NOMO-1 treated with dmso at 0.1 percent for 144 hours (cell line): ENCODE data around the gene CCNH.

ENCODE experiments used
- DNase-seq: peaks from one replicate; lab custom pipeline; 2025; ENCODE audit not compliant: unreplicated experiment; lab: John Stamatoyannopoulos, UW

Gene CCNH

GRCh38 chr5:87412630-87413342, at the start of gene CCNH:
Gene CCNH (minus strand): TSS chr5:87412930. CDS start chr5:87412794, 136 bp downstream.
- DNase-seq: peak; percentile 96

DNA sequence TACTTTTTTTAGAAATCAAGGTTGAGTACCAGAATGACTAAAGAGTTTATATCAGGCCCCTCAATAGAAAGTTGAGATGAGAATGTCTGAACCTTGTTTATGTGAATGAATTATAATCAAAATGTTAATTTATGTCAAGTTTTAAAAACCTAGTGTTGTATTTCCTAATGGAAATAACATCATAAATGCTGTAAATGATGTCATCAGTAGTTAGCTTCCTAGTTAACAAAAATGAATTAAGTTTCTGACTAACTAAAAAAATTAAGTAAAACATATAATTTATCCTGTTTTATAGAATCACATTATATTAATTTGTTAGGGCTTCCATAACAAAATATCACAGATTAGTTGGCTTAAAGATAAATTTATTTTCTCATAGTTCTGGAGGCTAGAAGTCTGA, 45.0 kb upstream of the CCNH start:
- no peak for DNase-seq

- DNase-seq: no peak
These were observed 41.1 kb upstream of the CCNH start for GRCh38 chr5:87453801-87454200.

DNA sequence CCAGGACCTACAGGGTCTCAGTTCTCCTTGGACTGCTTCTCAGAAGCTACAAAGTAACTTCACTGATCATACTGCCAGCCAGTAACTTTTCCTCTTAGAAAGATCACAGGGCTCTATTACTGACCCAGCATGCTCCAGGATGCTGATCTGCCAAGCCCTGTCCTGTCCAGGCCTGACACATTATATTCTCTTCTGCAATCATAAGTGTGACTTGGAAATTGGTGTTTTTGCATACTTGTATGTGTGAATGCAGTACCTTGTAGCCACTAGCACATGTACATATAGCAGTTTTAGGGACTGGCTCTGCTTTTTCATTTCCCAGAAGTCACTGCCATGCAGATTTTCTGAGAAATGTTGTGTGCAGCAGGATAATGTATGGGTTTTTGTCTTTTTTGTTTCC, 40.1 kb upstream of the CCNH start:
- no peak for DNase-seq

GRCh38 chr5:87442419-87442818, 29.7 kb upstream of the CCNH start:
- DNase-seq: no peak

- no peak for DNase-seq
These were observed 25.5 kb upstream of the CCNH start for GRCh38 chr5:87438231-87438630.

DNA sequence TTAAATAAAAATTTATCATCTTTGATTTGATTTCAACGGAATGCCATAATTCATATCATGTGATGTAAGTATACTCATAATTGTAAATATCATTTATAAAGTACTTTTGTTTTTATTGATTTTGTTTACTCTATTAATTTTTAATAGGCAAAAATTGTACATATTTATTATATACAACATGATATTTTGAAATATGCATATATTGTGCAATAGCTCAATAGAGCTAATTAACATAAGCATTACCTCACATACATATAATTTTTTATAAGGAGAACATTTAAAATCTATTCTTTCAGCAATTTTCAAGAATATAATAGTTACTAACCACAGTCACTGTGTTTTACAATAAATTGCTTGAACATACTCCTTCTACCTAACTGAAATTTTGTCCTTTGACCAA, 25.0 kb upstream of the CCNH start:
- DNase-seq: no peak

DNA sequence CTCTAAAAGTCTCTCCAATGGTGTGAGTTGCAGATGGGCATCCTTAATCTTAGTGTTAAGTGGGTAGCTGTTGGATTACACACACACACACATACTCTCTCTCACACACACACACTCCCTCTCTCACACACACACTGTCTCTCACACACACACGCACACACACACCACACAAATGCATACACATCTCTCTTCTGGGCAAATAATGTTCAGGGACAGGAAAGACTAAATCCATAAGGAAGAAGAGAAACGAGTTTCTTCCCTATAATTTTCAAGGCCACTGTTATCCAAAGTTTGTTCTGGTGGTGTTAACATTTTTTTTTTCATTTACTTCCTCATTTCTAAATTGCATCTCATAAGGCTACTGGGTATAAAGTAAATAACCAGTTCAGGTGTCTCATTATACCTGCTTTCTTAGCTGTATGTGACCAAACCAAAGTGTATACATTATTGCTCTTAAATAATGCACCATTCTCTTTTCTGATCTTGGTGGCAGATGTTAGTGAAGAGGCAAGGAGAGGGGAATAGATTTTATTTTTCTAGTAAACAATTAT, 22.5 kb upstream of the CCNH start:
- no peak for DNase-seq

- DNase-seq: no peak
These were observed 21.7 kb upstream of the CCNH start for GRCh38 chr5:87434461-87434860.

DNA sequence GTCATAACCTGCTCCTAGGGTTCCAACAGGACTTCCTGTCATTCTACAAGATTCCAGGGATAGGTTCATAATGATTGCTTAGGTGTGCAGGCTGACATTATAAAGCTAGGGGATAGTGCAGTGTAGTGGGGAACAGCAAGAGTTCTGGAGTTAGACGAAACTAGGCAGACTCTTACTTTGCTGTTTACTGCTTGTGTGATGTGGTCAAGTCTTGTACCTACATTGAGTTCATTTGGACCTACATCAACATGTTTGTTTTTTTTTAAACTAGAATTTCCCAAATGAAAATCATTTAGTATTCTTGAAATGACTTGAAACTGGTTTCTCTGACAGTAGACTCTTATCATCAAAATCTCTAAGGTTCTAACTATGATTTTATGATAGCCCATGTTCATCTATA, 21.2 kb upstream of the CCNH start:
- DNase-seq: no peak

GRCh38 chr5:87432460-87432859, 19.7 kb upstream of the CCNH start:
- no peak for DNase-seq

- no peak for DNase-seq
These were observed 18.2 kb upstream of the CCNH start for GRCh38 chr5:87430863-87431457.

- no peak for DNase-seq
These were observed 11.0 kb upstream of the CCNH start for GRCh38 chr5:87423755-87424154.

GRCh38 chr5:87421307-87421706, 8.6 kb upstream of the CCNH start:
- no peak for DNase-seq

DNA sequence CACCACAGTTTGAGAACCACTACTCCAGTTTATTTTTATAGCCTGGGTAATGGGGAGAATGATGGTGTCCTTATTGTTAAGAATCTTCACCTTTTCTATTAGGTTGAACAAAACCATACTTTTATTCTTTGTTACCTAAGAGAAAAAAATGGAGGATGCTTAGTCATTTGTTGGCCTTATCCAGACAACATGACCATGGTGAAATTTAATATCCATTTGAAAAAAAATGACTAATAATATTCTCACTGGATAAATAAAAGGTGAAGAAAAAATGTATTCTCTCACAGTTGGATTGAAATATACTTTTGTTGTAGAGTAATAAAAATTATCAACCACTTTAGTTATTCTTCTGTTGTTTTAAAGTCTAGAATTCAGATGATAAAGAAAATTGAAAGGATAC, 5.8 kb upstream of the CCNH start:
- DNase-seq: no peak

DNA sequence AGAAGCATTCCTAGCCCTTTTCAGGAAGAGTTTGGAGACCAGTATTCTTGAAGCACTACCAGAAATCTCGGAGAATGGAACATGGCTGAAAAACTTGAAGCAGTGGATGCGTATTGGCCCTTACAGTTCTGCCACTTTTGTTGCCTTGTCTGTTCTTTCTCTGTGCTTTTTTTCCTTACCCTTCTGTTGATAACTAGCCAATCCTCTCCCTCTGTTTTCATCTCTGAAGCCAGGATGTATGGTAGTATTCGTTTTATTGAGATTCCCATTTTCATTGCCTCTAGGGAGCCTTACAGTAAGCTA, 564 bp upstream of the CCNH start:
- no peak for DNase-seq

DNA sequence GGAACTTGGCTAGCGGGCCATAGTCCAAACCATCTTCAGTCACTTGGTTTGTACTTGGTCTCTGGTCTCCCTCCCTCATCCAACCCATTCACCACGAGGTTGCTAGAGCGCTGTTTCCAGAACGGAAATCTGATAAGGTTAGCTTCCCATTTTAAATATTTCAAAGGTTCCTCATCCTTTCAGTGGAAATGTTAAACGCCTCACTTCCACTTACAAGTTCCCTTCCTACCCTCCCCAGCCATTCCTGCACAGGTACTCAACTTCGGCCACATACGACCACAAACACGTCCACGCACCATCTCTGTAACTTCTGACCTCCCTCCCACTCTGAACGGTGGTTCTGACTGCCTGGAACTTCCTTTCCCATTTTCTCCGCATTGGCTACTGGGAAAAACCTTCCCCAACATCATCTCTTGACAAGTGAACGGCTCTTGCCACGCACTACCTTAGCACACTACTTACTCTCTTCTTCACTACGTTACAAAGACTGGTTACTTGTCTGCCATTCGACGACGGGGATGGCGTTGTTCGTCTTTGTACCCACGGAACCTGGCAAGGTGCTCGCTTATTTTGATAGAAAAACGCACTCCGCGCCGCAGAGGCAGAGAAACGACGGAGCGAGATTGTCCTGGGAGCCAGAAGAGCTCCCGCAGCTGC, 629 bp downstream of the CCNH start:
- peak; percentile 35 for DNase-seq

DNA sequence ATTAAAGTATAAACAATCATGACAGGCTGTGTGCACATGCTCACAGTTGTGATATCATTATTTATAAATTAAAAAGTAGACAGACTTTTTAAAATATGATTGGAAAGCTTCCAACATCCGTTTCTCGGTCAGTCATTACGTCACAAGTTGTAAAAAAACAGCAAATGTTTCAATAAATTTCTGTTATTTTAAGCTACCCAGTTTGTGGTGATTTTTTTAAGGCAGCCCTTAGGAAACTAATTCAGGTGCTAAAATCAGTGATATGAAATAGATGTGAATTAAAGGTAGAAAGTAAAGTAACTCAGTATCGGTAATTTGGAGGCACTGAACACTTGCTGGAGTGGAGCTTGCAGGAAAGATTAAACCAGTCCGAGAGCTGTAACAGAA, 1.2 kb downstream of the CCNH start:
- no peak for DNase-seq

- DNase-seq: no peak
These were observed 1.8 kb downstream of the CCNH start for GRCh38 chr5:87410931-87411330.

- no peak for DNase-seq
These were observed 4.5 kb downstream of the CCNH start for GRCh38 chr5:87408204-87408603.

- no peak for DNase-seq
These were observed 7.1 kb downstream of the CCNH start for GRCh38 chr5:87405472-87406155.

DNA sequence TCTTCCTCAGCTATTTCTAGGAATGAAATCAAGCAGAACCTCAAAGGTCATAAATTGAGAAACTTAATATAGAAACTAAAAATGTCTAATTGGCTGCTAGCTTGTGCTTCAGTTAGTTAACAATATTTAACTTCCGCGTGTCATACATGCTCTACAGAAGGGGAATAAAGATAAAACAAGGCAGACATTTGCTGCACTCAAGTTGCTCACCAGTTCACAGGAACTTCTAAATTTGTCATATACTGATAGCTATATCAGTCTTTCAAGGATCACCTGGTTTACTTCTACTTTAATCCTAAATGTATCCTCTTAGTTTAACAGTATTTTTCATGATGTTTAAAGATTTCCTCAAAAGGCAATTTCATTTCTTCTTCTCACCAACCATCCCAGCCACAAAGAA, 8.4 kb downstream of the CCNH start:
- DNase-seq: no peak
